Glutamatergic neuron (in vitro differentiated cells): Measurements from ENCODE around the gene DLAT. TPM values are rescaled to one million over a fixed set of nuclear protein-coding genes. Genes with fewer than 3 reads are reported as not detected.

Source experiments
- DNase-seq: peaks from one replicate; pipeline ENCODE4 v3.0.0; 2022
- H3K27ac Mint-ChIP-seq: one replicate; pipeline ENCODE4 v1.8.0; 2020; ENCODE audit warnings: mild to moderate bottlenecking, mixed read lengths, inconsistent platforms; ENCODE audit not compliant: unreplicated experiment
- H3K27me3 Mint-ChIP-seq: one replicate; pipeline ENCODE4 v1.8.0; 2020; ENCODE audit warnings: mild to moderate bottlenecking, moderate library complexity, mixed read lengths, inconsistent platforms; ENCODE audit not compliant: unreplicated experiment
- H3K36me3 Mint-ChIP-seq: one replicate; pipeline ENCODE4 v1.8.0; 2020; ENCODE audit warnings: mild to moderate bottlenecking, mixed read lengths, inconsistent platforms; ENCODE audit not compliant: unreplicated experiment
- H3K4me1 Mint-ChIP-seq: one replicate; pipeline ENCODE4 v1.8.0; 2020; ENCODE audit warnings: mild to moderate bottlenecking, low read depth, mixed read lengths, inconsistent platforms; ENCODE audit not compliant: unreplicated experiment
- H3K4me3 Mint-ChIP-seq: one replicate; pipeline ENCODE4 v1.8.0; 2020; ENCODE audit warnings: mild to moderate bottlenecking, mixed read lengths, inconsistent platforms; ENCODE audit not compliant: unreplicated experiment
- H3K9me3 Mint-ChIP-seq: one replicate; pipeline ENCODE4 v1.8.0; 2020; ENCODE audit warnings: mild to moderate bottlenecking, moderate library complexity, mixed read lengths, inconsistent platforms; ENCODE audit not compliant: unreplicated experiment
- CTCF ChIP-seq: fragments of 200-600 bp; sonication (generic); IDR thresholded peaks from one replicate; pipeline ENCODE4 v1.5.0; 2021; ENCODE audit not compliant: partially characterized antibody, unreplicated experiment
- long read RNA-seq: library from polyadenylated mRNA; unstranded; transcript quantifications from one replicate; pipeline ENCODE4 v2.0.0, GENCODE V29; 2020; ENCODE audit not compliant: unreplicated experiment
- total RNA-seq: library from RNA; stranded (reverse); fragmentation: NEBNext Ultra II Directional; extraction: Animal tissue kit (Norgen Biotek cat#: 25700); gene quantifications from one replicate; pipeline ENCODE4 v1.2.1, GENCODE V29; 2021; ENCODE audit not compliant: unreplicated experiment

The DLAT gene
- total RNA-seq = 55.0 TPM
- long read RNA-seq, full-length matches to known transcripts = 14 of 18 reads
- long read RNA-seq, partial matches to known transcripts = 2 of 18 reads
- long read RNA-seq, other reads (novel, unspliced or antisense) = 2 of 18 reads

GRCh38 chr11:112024773-112025678 lies at the start of gene DLAT:
Gene DLAT (plus strand): TSS chr11:112025408. CDS start chr11:112025473, 65 bp downstream.
- peaks cover 4% of the 10 kb centered on the region for H3K9me3 Mint-ChIP-seq
- peaks cover 10% of the 10 kb centered on the region for H3K4me1 Mint-ChIP-seq
- peaks cover 10% of the 10 kb centered on the region for H3K36me3 Mint-ChIP-seq
- no peak for TF ChIP-seq CTCF
- peak; percentile 99 for DNase-seq
- peaks cover 9% of the 10 kb centered on the region for H3K27me3 Mint-ChIP-seq
- peak within 1 kb of the TSS; percentile 99 for H3K4me3 Mint-ChIP-seq
- H3K27ac Mint-ChIP-seq = peak within 1 kb of the TSS; percentile 99

- no peak for TF ChIP-seq CTCF
- Mint-ChIP-seq H3K36me3 (no peaks in the 10 kb centered on the region), H3K27ac (peak overlapping the region; percentile 26), H3K9me3 (no peaks in the 10 kb centered on the region), H3K4me1 (peaks cover 5% of the 10 kb centered on the region), H3K4me3 (peak overlapping the region; percentile 85), H3K27me3 (peaks cover 8% of the 10 kb centered on the region)
- peak; percentile 21 for DNase-seq
Measured at GRCh38 chr11:111976119-111976766, 49.0 kb upstream of the DLAT start.

- DNase-seq = no peak
- H3K27ac Mint-ChIP-seq = peak overlapping the region; percentile 26
Measured at GRCh38 chr11:111976767-111977145, 48.5 kb upstream of the DLAT start.

GRCh38 chr11:111977146-111978027 lies 47.8 kb upstream of the DLAT start:
- Mint-ChIP-seq H3K27me3 (peaks cover 8% of the 10 kb centered on the region), H3K9me3 (no peaks in the 10 kb centered on the region), H3K4me1 (peaks cover 8% of the 10 kb centered on the region), H3K27ac (peak overlapping the region; percentile 28), H3K36me3 (no peaks in the 10 kb centered on the region), H3K4me3 (peak overlapping the region; percentile 87)
- DNase-seq = peak; percentile 81
- no peak for TF ChIP-seq CTCF

More at GRCh38 chr11:111976767-111977145, 48.5 kb upstream of the DLAT start:
- H3K27me3 Mint-ChIP-seq = peaks cover 8% of the 10 kb centered on the region
- H3K4me1 Mint-ChIP-seq = peaks cover 5% of the 10 kb centered on the region
- H3K9me3 Mint-ChIP-seq = no peaks in the 10 kb centered on the region
- peak overlapping the region; percentile 85 for H3K4me3 Mint-ChIP-seq
- no peaks in the 10 kb centered on the region for H3K36me3 Mint-ChIP-seq
- TF ChIP-seq CTCF = no peak
